ENCODE results near the gene KCNB1.
A peak's percentile ranks its signal among the peaks of the same experiment; 100 is the strongest.

The KCNB1 gene

GRCh38 chr20:49482621-49483017 lies at the start of gene KCNB1:
Gene KCNB1, minus strand, starts transcription at chr20:49482668. Its CDS starts 188 bp downstream, at chr20:49482480.
- DNase-seq, result peak; percentile 43

GRCh38 chr20:49529470-49529869 lies 47.0 kb upstream of the KCNB1 start:
- DNase-seq, result no peak

GRCh38 chr20:49526568-49526967 lies 44.1 kb upstream of the KCNB1 start:
- no peak for DNase-seq

GRCh38 chr20:49526056-49526455 lies 43.6 kb upstream of the KCNB1 start:
- no peak for DNase-seq

GRCh38 chr20:49523767-49524360 lies 41.4 kb upstream of the KCNB1 start:
- DNase-seq, result no peak

GRCh38 chr20:49521356-49521755 lies 38.9 kb upstream of the KCNB1 start:
- no peak for DNase-seq

GRCh38 chr20:49519777-49520359 lies 37.4 kb upstream of the KCNB1 start:
- no peak for DNase-seq

GRCh38 chr20:49519212-49519712 lies 36.8 kb upstream of the KCNB1 start:
- no peak for DNase-seq

GRCh38 chr20:49518576-49518975 lies 36.1 kb upstream of the KCNB1 start:
- DNase-seq, result no peak

GRCh38 chr20:49517805-49518100 lies 35.3 kb upstream of the KCNB1 start:
- DNase-seq, result no peak

GRCh38 chr20:49516916-49517804 lies 34.7 kb upstream of the KCNB1 start:
- DNase-seq, result no peak

- no peak for DNase-seq
These were observed 33.1 kb upstream of the KCNB1 start for GRCh38 chr20:49515586-49515985.

GRCh38 chr20:49513517-49513916 lies 31.0 kb upstream of the KCNB1 start:
- no peak for DNase-seq

- no peak for DNase-seq
These were observed 30.5 kb upstream of the KCNB1 start for GRCh38 chr20:49513009-49513408.

GRCh38 chr20:49511788-49512525 lies 29.5 kb upstream of the KCNB1 start:
- no peak for DNase-seq

- DNase-seq, result no peak
These were observed 28.2 kb upstream of the KCNB1 start for GRCh38 chr20:49510562-49511122.

GRCh38 chr20:49508435-49509199 lies 26.1 kb upstream of the KCNB1 start:
- DNase-seq, result no peak

GRCh38 chr20:49507741-49508434 lies 25.4 kb upstream of the KCNB1 start:
- no peak for DNase-seq

GRCh38 chr20:49505518-49505917 lies 23.1 kb upstream of the KCNB1 start:
- DNase-seq, result no peak

- no peak for DNase-seq
These were observed 20.7 kb upstream of the KCNB1 start for GRCh38 chr20:49503176-49503575.

- DNase-seq, result no peak
These were observed 19.4 kb upstream of the KCNB1 start for GRCh38 chr20:49501917-49502316.

GRCh38 chr20:49497398-49497669 lies 14.9 kb upstream of the KCNB1 start:
- no peak for DNase-seq
